ENCODE results near the gene STARD5.

DNA sequence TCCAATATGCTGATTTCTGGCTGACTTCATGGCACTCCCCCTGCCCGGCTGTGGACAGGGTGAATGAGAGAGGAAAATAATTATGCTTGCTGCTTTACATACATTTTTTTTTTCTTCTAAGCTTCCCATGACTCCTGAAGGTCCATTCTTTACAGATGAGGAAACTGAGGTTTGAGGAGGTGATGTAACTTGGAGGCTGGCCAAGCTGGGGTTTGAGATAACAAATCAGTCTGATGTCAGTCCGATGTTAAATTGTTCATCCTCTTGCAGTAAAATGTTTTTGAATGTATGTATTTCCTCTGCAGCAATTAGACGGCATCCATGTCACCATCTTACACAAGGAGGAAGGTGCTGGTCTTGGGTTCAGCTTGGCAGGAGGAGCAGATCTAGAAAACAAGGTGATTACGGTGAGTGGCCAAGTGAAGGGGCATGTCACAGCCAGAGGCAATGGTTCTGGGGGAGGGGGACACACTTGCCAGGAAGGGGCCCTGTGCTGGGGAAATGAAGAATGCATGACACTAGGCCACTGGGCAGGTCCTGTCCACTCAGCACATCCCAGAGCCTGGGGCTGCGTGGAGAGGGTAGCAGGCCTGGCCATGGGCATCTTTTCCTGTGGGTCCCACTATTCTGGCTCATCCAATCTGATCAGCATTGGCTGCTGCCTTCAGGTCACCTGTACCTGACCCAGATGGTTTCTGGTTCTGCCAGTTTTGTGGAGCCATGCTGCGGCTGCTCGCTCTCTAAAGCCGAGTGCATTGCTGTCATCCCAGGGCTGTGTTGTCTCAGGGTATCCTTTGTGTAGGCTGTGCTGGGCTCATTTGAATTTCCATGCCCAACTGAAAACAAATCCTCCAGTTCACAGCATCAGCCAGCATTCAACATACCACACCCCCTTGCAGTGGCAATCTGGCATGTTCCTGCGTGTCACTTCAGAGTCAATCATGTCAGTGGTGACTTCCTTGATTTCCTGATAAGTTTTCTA is 20.4 kb downstream of the STARD5 start:
- TF ChIP-seq POLR2A (IDR thresholded peaks at IDR 0.05) (no peak), EP300 (IDR thresholded peaks at IDR 0.05) (no peak)
- TF ChIP-seq, protein P1, sequence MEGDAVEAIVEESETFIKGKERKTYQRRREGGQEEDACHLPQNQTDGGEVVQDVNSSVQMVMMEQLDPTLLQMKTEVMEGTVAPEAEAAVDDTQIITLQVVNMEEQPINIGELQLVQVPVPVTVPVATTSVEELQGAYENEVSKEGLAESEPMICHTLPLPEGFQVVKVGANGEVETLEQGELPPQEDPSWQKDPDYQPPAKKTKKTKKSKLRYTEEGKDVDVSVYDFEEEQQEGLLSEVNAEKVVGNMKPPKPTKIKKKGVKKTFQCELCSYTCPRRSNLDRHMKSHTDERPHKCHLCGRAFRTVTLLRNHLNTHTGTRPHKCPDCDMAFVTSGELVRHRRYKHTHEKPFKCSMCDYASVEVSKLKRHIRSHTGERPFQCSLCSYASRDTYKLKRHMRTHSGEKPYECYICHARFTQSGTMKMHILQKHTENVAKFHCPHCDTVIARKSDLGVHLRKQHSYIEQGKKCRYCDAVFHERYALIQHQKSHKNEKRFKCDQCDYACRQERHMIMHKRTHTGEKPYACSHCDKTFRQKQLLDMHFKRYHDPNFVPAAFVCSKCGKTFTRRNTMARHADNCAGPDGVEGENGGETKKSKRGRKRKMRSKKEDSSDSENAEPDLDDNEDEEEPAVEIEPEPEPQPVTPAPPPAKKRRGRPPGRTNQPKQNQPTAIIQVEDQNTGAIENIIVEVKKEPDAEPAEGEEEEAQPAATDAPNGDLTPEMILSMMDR (IDR thresholded peaks at IDR 0.05) = no peak
